HG03280 (cell line): Measurements from ENCODE around the gene JAZF1.
"Not testable (repeated sequence)": the region's sequence is repeated elsewhere in the genome, so short reads cannot be mapped to it uniquely, and the experiment has no call there.

Source experiments
- ATAC-seq: cut with Tn5 transposase; IDR thresholded peaks from one replicate; pipeline ENCODE4 v1.9.1; 2021; ENCODE audit warnings: mild to moderate bottlenecking, moderate library complexity; ENCODE audit not compliant: unreplicated experiment

JAZF1 gene

DNA sequence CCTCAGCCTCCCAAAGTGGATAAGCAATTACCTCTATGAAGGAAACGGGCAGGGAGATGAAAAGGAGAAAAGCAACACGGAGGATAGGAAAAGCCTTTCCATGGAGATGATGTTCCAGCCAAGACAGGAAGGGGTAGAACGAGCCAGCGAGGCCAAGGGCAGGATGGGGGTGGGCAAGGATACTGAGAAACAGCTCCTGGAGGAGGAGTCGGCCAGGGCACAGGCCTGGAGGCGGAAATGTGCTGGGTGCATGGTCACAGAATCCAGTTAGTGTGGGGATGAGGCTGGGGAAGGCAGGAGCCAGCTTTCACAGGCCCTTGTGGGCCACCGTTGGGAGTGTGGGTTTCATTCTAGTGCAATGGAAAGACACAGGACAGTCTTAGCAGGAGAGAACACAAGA lies 162.6 kb downstream of the JAZF1 start:
- ATAC-seq: no peak

DNA sequence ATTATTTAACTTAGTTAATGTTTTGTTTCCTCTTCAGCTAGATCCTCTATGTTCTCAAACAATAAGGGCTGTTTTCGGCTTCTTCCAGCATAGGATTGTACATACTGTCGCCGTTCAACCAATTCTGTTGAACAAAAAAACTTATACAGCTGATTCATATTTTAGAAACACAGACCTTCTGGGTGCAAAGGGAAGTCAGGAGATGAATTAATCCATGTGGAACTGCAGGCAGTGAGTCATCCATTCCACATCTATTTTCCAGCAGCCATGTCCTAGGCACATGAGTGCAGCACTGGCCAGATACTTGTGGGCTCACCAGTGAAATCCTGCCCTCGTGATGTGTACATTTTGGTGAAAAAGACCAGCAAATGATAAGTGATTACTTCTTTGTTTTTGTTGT lies 163.2 kb downstream of the JAZF1 start:
- ATAC-seq: no peak

DNA sequence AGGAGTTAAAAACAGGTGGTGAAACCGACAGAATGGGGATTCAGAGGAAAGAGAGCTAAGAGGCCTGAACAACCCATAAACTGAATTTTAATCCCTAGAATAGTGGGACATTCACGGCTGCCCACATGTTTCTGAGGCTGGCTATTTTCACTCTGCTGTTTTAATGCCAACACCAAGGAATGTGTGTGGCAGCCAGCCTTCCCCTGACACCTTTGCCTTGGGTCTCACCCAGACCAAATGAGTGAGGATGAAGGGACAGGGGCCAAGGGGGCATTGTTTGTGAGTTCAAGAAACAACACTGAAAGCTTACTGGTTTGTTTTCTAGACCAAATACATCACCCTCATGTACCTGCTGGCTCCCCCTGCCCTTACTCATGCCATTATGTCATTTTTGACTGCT lies 164.3 kb downstream of the JAZF1 start:
- ATAC-seq: no peak

DNA sequence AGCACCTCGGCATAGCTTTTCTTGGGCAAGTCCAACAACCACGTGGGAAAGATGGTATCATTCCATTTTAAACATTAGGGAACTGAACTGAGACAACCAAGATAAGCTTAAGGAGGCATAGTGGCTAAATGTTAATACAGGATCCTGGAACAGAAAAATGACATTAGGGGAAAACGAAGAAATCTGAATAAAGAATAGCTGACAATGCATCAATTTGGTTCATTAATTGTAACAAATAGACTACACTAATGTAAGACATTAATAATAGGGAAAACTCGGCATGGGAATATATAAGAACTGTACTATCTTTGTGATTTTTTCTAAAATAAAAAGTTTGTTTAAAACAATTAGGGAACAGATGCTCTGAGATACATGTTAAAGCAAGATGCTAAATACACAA lies 165.4 kb downstream of the JAZF1 start:
- no peak for ATAC-seq

DNA sequence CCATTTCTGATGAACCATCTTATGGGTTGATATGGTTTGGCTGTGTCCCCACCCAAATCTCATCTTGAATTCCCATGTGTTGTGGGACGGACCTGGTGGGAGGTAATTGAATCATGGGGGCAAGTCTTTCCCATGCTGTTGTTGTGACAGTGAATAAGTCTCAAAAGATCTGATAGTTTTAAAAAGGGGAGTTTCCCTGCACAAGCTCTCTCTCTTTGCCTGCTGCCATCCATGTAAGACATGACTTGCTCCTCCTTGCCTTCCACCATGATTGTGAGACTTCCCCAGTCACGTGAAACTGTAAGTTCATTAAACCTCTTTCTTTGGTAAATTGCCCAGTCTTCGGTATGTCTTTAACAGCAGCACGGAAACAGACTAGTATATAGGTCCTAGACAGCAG lies 166.3 kb downstream of the JAZF1 start:
- not testable (repeated sequence) for ATAC-seq

DNA sequence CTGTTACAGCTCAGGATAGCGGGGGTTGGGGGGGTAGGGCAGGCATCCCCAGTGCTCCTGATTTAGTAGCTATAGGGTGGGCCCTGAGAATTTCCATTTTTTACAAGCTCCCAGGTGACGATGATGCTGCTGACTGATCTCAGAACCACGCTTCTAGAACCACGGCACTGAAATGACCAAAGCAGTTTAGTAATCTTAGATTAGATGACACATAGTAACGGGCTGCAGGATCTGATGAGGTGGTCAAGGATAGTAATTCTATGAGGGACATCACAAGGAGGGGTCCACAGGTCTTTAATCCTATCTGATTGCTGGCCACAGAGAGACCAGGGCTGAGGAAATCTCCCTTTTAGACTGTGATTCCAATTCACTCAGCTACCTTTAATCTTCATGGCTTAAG lies 167.2 kb downstream of the JAZF1 start:
- no peak for ATAC-seq

DNA sequence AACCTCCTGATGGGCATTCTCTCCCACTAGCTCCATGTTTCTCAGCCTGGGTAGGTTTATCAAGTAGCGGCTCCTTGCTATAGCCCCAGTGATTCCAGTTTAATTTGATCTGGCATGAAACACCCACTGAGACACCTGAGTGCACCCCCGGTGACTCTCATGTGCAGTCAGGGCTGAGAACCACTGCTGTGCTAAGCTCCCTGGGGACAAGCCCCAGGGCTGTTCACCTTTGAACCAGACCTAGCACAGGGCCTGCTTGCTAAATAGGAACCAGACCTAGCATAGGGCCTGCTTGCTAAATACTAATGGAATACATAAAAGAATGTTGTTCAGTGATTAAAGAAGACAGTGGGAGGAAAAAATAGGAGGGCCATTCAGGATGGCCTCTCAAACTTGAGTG lies 167.6 kb downstream of the JAZF1 start:
- ATAC-seq: no peak

DNA sequence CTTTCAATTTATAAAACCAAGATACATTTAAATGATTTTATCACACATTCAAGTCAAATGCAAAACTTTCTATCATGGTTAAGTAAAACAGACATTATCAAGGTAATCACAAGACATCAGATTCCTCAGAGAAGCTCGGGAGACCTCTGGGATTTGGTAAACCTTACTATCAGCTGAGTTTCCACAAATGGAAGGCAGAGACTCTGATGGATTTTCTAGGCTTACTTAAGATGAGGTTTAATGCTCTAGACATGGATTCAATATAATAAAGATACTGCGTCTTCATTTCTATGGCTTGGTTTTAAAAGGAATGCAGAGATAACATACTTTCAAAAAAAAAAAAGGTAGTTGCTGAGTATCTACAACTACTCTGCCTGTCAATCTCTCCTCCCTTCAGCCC lies 171.7 kb downstream of the JAZF1 start:
- ATAC-seq: no peak

DNA sequence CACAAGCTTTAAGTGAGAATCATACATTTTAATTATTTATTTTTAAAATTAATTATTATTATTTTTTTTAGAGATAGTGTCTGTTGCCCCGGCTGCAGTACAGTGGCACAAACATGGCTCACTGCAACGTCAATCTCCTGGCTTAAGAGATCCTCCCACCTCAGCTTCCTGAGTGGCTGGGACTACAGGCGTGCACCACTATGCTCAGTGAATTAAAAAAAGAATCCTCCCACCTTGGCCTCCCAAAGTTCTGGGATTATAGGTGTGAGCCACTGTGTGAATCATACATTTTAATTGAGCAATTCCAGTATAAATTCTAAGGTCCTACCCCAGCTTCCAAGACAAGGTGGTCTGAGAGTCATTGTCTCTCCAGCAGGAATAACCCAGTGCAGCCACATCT lies 172.4 kb downstream of the JAZF1 start:
- no peak for ATAC-seq

DNA sequence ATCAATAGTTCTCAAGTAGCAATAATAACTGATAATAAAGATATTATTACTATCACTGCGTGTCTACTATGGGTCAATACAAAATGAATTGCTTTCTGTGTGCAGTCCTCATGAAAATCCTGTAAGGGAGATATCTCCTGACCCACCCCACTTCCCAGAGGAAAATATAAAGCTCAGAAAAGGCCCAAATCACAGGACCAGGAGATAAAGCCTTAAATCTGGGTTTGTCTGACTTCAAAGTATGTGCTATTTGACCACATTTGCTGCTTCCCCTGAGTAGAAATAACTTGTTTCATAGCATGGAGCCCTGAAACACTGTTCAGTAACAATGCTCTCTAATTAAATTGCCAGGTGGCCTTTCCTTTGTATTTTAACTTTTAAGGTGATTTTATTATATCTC lies 174.1 kb downstream of the JAZF1 start:
- no peak for ATAC-seq

DNA sequence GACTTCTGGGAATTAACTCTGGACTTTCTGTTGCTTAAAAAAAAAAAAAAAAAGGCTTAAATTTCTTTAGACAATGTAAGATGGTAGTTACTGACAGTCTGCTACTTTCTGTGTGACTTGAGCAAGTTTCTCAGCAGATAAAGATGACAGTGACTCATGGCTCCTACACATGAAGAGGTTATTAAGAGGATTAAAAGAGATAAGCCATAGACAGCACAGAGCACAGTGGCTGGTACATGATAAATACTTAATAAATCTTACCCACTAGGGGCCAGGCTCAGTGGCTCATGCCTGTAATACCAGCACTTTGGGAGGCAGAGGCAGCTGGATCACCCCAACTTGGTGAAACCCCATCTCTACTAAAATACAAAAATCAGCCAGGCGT lies 174.8 kb downstream of the JAZF1 start:
- ATAC-seq: no peak

DNA sequence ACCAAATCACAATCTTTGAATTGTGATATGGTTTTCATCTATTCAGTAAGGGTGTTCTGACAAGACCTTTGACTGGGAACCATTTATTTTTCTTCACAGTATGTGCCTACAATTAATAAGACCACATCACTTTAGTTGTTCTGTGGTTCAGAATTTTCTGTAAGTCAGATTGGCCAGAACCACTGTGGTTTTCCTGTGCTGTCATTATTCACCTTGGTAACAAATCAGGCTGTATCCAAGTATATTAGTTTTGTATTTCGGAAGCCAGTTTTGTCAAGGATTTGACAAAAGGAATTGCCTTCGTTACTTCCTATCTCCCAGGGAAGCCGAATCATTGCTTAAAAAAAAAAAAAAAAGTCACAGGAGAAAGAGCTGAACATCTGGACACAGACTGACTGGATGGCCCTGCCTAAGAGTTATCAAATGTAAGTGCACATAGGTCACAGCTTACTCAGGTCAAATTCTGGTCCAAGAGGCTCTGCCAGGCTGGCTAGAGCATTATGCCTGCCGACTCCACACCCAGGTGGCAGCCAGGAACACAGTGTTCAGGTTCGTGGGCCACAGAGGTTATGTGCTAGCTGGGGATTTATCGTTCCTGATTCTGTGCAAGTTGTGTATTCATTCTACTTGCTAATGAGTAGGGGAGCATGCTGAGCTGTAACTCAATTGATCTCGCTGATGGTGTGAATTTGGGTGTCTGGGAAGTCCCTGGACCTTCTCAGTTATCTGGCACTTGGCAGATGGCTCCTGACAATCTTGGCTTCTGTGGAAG lies 175.3 kb downstream of the JAZF1 start:
- no peak for ATAC-seq

DNA sequence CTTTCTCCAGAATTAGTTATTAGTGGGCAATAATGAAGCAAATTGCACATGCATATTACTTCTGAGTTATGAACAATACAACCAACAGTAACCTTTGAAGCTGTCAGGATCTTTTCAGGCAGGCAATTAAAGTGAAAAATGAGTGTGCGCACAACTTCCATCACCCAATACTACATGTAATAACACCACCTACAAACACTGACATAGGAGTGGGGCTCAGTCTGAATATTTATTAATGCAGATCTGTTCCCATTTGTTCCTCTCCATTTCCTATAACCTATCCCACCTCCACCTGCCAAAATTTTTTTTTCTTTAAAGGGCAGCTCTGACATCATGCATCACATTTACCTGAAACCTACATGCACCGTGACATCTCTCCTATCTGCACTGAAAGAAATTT lies 177.2 kb downstream of the JAZF1 start:
- ATAC-seq: no peak

DNA sequence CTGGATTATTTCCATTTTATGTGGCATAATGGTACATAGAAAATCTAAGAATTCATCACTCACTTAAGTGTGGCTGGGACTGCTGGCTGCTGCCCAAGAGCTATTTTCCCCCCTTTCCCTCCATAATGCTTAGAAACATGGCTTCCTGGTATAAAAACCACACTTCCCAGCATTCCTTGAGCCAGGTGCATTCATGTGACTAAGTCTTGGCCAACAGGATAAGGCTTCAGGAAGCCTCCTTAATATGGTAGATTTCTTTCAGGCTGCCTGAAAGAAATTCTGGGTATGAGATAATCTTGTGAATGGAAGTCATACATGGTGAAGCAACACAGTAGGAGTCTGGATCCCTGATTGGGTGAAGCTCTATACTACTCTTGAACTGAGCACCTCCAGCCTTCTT lies 178.0 kb downstream of the JAZF1 start:
- ATAC-seq: no peak

DNA sequence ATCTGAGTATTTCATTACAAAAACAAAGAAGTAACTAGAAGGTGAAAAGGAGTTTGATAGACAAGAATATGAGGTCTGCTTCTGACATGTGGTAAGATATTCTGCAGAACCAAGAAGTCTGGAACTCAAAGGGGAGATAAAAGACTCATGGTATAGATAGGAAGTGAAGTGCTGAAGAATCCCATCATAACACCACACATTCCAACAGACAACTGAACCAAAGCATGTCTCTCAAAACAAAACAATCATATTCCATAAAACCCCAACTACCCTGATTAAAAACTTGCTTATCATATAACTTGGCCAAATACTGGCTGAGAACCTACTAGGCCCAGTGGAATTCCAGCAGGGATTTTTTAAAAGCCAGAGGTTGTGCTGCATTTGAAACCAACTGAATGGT lies 178.7 kb downstream of the JAZF1 start:
- ATAC-seq: no peak

DNA sequence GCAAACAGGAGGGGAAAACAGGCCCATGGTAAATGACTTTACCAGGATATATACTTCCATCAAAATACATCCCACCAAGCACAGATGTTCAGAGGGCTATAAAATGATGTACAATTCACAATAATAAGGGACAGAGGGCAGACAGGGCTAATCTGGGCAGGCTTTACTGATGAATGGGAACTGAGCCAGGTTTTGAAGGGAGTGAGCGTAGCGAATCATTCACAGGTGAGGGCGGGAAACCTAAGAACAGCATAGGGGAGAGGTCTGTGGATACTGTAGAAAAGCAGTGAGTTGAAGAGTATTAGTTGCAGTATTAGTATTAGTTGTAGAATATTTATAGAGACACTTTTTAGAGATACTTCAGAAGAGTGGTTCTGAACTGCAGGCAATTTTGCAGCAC lies 180.8 kb downstream of the JAZF1 start:
- no peak for ATAC-seq

DNA sequence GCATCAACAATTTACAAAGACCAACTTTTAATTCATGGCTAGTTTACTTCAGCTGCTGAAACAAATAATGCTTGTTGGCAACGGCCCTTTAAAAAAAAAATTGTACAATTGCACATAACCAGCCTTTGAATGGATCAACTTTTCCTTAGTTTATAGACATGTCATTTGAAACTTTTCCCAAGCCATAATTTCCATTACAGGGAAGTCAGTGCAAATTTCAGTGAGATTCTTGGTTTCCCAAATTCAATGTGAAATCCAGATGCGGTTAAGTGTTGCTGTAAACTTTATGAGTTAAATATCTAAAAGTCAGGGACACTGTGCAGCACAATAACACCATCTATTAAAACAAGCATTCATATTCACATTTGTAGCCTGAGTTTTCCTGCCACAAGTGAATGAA lies 182.2 kb downstream of the JAZF1 start:
- ATAC-seq: no peak

DNA sequence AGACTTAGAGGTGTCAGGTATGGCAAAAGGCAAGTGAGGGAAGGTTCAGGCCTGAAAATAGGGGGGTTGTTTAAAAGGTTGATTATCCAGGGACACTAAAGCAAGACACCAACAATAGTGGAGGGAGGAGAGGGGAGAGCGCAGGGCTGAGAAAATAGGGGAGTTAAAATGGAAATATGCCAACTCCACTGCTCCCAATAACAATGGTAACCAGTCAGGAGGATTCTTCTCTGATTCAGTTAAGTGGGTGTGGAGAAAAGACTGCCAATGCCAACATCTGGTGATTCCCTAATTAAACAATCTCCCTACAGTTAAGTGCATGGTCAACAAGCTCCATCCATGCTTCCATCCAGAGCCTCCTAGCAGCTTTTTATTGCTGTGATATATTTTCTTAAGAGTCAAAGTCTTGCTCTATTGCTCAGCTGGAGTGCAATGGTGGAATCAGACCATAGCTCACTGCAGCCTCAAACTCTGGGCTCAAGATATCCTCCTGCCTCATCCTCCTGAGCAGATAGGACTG lies 183.3 kb downstream of the JAZF1 start:
- ATAC-seq: no peak

DNA sequence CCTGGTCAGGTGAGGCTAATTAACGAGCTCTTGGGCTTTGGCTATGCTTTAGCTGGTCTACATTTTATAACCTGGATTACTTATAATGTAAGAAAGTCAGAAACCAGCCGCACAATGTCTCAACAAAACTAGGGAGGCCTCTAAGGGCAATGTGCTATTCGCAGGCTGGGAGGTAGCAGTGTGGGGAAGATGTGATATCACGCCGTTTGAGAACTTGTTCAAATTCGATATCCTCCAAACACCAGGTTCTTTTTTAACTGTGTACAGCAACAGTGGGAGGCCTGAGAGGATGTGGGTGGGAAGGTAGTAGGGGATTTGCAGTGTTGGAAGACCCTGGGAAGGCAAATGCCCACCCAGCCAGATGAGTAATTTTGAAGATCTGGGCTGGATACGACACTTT lies 184.5 kb downstream of the JAZF1 start:
- ATAC-seq: no peak

DNA sequence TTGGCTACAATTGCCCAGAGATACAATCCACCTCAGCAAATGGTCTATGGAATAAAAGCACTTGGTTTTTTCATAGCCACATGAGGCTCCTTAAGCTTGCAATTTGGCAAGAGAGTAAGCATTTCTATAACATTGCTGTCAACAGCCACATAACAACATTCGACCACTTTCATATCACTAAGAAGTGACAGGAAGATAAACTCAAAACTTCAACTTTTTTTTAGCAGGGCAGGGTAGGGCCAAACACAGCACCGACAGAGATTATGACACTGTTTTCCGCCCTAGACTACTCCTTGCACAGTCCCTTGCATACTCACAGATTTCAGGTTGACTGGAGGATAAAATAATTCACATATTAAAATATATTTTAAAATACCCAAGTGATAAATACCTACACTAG lies 185.4 kb downstream of the JAZF1 start:
- ATAC-seq: no peak

DNA sequence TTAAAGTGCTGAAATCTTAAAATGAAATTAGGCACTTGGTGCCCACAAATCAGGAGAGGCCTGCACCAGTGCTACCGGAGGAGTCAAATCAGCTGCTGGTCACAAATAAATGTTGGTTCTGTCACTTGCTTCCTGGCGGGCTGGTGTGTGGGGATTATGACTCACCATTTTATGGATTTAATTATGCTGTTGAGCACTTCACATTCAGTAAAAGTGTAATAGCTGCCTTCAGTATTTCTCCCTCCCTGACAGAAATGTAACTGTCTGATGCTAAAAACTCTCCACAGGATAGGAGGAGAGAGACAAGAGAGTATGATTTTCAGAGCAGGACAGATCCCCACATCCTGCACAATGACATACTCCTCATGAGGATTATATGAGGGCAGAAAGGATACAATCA lies 186.0 kb downstream of the JAZF1 start:
- no peak for ATAC-seq

DNA sequence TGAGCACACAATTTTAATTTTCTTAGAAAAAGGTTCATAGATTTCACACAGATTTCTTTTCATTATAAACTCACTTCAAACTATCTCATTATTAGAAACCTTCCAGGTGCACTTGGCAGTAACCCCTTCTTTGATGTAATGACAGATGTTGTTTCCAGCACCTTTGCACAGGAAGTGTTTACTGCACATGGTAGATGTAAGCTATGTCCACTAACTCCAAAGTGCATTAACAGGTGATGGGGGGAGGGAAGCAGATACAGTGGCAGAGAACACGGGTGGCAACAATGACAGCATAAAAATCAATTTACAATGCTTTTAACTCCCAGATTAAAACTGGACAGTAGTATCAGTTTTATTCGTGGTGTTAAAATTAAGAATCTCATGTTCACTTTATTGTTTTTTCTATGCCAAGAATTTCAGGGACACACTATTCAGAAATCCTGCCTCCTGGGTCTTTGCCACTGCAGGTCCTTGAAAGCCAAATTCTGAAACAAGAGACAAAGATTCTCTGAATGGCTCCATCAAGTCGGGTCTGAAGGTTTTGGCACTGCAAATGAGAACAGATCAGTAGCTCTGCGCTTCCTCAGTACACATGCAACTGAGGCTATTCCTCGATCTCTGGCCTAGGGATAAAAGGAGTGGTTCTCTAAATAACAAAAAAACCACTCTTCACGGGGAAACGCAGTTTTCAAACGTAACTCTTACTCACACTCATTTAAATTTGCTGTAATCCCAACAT lies 187.7 kb downstream of the JAZF1 start:
- no peak for ATAC-seq
